Measurements from ENCODE around the gene UBR1. TPM values are rescaled to one million over a fixed set of nuclear protein-coding genes. Genes with fewer than 3 reads are reported as not detected.

Gene UBR1
- total RNA-seq, 2 experiments from 2014 or later = 42.6 to 45.9 TPM

DNA sequence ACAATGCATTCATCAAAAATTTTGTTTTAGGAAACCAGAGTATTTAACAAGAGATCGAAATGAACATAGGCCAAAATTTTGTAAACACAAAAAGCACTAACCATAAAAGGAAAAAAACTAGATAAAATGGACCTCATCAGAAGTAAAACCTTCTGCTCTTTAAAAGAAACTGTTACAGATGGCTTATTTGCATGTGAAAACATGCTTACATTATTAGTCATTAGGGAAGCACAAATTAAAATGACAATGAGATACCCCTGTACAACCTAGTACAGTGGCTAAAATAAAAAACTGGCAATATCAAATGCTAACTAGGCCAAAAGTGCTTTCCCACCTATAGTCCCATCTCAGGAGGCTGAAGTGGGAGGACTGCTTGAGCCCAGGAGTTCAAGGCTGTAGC lies 19.3 kb downstream of the UBR1 start:
- Histone ChIP-seq H3K36me3 (ENCODE audit: insufficient read depth, low read length) (peaks cover 35% of the 10 kb centered on the region), H3K4me1 (ENCODE audit: insufficient read depth, low read length) (peaks cover 2% of the 10 kb centered on the region), H3K4me3 (ENCODE audit: low read length) (no peak overlapping the region), H3K9me3 (ENCODE audit: control insufficient read depth in 1 of 2, insufficient read depth in 1 of 2, low read length in 2 of 2) (no peaks in the 10 kb centered on the region), H3K27ac (ENCODE audit: low read depth in 1 of 2, low read length in 2 of 2) (no peak overlapping the region), H3K27me3 (ENCODE audit: control insufficient read depth in 1 of 2, insufficient read depth in 2 of 2, low read length in 2 of 2) (no peaks in the 10 kb centered on the region)
- H3K27ac Mint-ChIP-seq = no peak overlapping the region
- ChIA-PET POLR2A (interaction anchor here (1.2 kb wide), 1 partner anchor 593 kb away, joined by 3 read pairs; no protein-coding TSS in a partner anchor), CTCF (interaction anchor here (1.8 kb wide), 1 partner anchor 16 kb away, joined by 6 read pairs; no protein-coding TSS in a partner anchor)
- no peaks in the 10 kb centered on the region for H3K9me3 Mint-ChIP-seq
- no peak for DNase-seq
- no peak overlapping the region for H3K4me3 Mint-ChIP-seq
- TF ChIP-seq, protein P1, sequence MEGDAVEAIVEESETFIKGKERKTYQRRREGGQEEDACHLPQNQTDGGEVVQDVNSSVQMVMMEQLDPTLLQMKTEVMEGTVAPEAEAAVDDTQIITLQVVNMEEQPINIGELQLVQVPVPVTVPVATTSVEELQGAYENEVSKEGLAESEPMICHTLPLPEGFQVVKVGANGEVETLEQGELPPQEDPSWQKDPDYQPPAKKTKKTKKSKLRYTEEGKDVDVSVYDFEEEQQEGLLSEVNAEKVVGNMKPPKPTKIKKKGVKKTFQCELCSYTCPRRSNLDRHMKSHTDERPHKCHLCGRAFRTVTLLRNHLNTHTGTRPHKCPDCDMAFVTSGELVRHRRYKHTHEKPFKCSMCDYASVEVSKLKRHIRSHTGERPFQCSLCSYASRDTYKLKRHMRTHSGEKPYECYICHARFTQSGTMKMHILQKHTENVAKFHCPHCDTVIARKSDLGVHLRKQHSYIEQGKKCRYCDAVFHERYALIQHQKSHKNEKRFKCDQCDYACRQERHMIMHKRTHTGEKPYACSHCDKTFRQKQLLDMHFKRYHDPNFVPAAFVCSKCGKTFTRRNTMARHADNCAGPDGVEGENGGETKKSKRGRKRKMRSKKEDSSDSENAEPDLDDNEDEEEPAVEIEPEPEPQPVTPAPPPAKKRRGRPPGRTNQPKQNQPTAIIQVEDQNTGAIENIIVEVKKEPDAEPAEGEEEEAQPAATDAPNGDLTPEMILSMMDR (IDR thresholded peaks at IDR 0.05) = no peak
- peaks cover 67% of the 10 kb centered on the region for H3K36me3 Mint-ChIP-seq (ENCODE audit: low read depth)
- intact Hi-C loops (cut with DNase I, micrococcal nuclease) = no loop called here
- H3K27me3 Mint-ChIP-seq = no peaks in the 10 kb centered on the region
- H3K4me1 Mint-ChIP-seq (ENCODE audit: low read depth) = peaks cover 26% of the 10 kb centered on the region
- ATAC-seq (ENCODE audit: poor library complexity) = no peak

DNA sequence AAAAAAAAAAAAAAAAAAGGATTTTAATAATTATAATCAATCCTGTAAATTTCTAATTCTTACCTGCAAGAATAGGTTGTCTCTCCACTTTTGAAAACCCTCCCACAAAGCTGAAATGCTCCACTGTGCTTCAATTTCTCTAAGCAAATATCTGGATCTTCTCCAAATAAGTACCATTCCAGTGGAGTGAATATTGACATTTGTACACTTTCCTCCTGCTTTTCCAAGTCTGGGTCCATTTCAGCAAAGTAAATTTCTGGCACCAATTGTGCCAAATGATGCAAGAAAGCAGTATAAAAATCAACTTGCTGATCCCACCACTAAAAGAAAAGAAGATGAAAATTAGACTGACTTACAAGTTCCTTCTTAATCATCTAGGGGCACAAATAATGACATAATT lies 19.9 kb downstream of the UBR1 start:
- H3K27ac ChIP-seq (ENCODE audit: low read depth in 1 of 2, low read length in 2 of 2) = no peak overlapping the region
- POLR2A ChIA-PET = interaction anchor here (1.2 kb wide), 1 partner anchor 592 kb away, joined by 3 read pairs; no protein-coding TSS in a partner anchor
- TF ChIP-seq, protein P1 (IDR thresholded peaks at IDR 0.05) = no peak
- peaks cover 40% of the 10 kb centered on the region for H3K36me3 ChIP-seq (ENCODE audit: insufficient read depth, low read length)
- Mint-ChIP-seq H3K4me1 (ENCODE audit: low read depth) (peaks cover 26% of the 10 kb centered on the region), H3K36me3 (ENCODE audit: low read depth) (peaks cover 73% of the 10 kb centered on the region), H3K27ac (no peak overlapping the region), H3K9me3 (no peaks in the 10 kb centered on the region), H3K4me3 (no peak overlapping the region), H3K27me3 (no peaks in the 10 kb centered on the region)
- H3K27me3 ChIP-seq (ENCODE audit: control insufficient read depth in 1 of 2, insufficient read depth in 2 of 2, low read length in 2 of 2) = no peaks in the 10 kb centered on the region
- ATAC-seq (ENCODE audit: poor library complexity) = no peak
- H3K4me3 ChIP-seq (ENCODE audit: low read length) = no peak overlapping the region
- no peak for DNase-seq
- H3K9me3 ChIP-seq (ENCODE audit: control insufficient read depth in 1 of 2, insufficient read depth in 1 of 2, low read length in 2 of 2) = no peaks in the 10 kb centered on the region
- H3K4me1 ChIP-seq (ENCODE audit: insufficient read depth, low read length) = peaks cover 2% of the 10 kb centered on the region
- intact Hi-C loops (cut with DNase I, micrococcal nuclease) = no loop called here
- CTCF ChIA-PET = interaction anchor here (1.8 kb wide), 1 partner anchor 15 kb away, joined by 6 read pairs; no protein-coding TSS in a partner anchor

DNA sequence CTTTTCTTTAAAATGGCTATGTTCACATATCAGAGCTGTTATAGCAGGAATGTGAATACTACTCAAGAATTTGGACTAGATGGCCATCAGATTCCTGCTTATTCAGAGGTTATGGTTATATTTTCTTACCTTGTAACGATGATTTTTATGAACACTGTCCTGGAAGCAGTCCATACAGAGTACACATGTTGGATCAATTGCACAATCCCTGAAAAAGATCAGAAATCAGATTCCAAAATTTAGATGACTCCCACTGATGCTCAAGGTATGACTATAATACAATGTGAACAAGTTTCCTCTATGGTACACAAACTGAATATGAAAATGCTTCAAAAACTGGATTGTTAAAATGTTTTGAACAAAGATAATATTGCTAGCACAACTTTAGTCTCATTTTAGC lies 23.3 kb downstream of the UBR1 start:
- Mint-ChIP-seq H3K9me3 (no peaks in the 10 kb centered on the region), H3K27me3 (no peaks in the 10 kb centered on the region), H3K4me3 (no peak overlapping the region), H3K27ac (no peak overlapping the region), H3K36me3 (ENCODE audit: low read depth) (peaks cover 79% of the 10 kb centered on the region), H3K4me1 (ENCODE audit: low read depth) (peaks cover 29% of the 10 kb centered on the region)
- TF ChIP-seq, protein P1 (IDR thresholded peaks at IDR 0.05) = no peak
- Histone ChIP-seq H3K4me1 (ENCODE audit: insufficient read depth, low read length) (peaks cover 2% of the 10 kb centered on the region), H3K36me3 (ENCODE audit: insufficient read depth, low read length) (peaks cover 55% of the 10 kb centered on the region), H3K27ac (ENCODE audit: low read depth in 1 of 2, low read length in 2 of 2) (no peak overlapping the region), H3K9me3 (ENCODE audit: control insufficient read depth in 1 of 2, insufficient read depth in 1 of 2, low read length in 2 of 2) (no peaks in the 10 kb centered on the region), H3K27me3 (ENCODE audit: control insufficient read depth in 1 of 2, insufficient read depth in 2 of 2, low read length in 2 of 2) (no peaks in the 10 kb centered on the region), H3K4me3 (ENCODE audit: low read length) (no peak overlapping the region)
- CTCF ChIA-PET = no interaction called here
- ATAC-seq (ENCODE audit: poor library complexity) = no peak
- intact Hi-C loops (cut with DNase I, micrococcal nuclease) = no loop called here
- POLR2A ChIA-PET = no interaction called here
- DNase-seq = no peak
